DMS114 treated with DMSO at 0.1 percent for 48 hours (cell line): ENCODE measurements around the gene LRRC26.
A peak's percentile ranks its signal among the peaks of the same experiment; 100 is the strongest.

Experiments
- DNase-seq: peaks from one replicate; lab custom pipeline; 2025; ENCODE audit not compliant: unreplicated experiment; lab: John Stamatoyannopoulos, UW

Gene LRRC26

DNA sequence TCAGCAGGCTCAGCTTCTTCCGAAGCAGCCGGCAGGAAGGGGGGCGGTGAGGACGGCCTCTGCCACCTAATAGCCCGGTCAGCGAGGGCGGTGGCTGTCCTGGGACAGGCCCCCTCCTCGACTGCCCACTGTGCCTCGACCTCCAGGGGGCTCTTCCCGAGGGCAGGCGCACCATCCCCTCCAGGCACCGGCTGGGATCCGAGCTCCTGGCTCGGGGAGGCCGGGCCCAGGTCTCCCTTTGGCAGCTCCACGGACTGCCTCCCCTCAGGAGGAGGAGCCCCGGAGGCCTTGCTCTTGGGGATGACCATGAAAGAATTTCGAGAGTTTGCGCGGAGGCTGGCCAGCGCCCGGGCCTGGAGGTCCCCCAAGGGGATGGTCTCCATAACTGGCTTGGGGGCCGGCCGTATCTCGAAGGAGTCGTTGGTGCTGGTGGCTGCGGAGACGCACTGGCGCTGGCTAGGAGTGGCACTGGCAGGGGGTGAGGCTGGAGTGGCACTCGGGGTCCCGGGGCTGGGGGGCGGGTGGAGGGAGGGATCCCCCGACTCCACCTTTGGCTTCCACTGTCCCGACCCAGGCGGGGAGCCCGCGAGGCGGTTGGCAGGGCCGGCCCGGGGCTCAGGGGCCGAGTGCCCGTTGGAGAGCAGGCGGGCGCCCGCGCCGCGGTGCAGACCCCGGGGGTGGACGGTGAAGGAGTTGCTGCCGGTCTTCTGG lies 29.7 kb upstream of the LRRC26 start:
- DNase-seq, result no peak

DNA sequence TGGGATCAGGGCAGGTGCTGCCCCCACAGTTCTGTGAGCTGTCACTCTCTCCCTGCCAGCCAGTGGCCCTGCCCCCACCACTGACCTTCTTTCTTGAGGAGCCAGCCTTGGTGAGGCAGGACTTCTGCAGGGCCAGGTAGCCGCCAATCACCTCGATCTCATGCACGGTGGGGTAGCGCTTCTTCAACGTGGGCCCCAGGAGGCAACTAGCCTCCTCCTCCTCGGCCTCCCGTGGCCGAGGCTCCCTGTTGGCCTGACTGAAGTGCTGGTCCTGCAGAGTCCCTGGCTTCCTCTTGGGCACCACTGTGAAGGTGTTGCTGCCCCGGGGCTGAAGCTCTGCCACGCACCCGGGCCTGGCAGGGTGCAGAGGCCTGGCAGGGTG lies 29.0 kb upstream of the LRRC26 start:
- no peak for DNase-seq

DNA sequence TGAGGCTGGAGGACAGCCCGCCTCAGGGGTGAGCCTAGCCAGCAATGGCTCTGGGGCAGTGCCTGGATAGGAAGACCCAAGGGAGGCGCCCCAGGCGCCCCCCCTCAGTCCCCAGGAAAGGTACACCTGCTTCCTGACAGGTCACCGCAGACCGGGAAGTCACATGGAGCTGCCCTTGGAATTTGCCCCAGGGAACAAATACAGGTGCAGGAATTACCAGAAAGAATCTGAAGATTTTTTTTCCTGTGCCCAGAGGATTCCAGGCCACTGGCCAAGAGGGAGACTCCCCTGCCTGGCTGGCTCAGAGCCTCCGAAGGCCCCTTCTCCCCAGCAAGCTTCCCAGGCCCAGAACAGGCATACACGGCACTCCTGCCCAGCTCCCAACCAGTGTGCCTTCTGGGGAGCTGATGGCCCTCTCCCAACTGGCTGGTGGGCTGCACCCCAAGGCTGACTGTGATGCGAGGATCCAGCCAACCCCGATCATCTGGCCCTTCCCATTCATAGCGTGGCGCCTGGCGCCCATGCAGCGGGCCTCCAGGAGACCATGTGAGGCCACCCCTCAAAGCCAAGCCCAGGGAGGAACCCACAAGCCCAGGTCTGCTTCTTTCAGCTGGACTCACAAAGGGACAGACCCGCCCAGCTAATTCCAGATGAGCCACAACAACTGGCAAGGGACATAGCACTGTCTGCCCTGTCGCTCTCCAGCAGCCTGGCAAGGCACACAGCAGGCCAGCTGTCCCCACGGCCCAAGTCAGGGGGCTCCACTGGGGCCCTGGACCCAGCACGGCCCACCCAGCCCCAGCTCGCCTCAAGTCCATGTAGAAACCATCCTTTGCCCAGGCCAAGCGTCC lies 28.4 kb upstream of the LRRC26 start:
- no peak for DNase-seq

DNA sequence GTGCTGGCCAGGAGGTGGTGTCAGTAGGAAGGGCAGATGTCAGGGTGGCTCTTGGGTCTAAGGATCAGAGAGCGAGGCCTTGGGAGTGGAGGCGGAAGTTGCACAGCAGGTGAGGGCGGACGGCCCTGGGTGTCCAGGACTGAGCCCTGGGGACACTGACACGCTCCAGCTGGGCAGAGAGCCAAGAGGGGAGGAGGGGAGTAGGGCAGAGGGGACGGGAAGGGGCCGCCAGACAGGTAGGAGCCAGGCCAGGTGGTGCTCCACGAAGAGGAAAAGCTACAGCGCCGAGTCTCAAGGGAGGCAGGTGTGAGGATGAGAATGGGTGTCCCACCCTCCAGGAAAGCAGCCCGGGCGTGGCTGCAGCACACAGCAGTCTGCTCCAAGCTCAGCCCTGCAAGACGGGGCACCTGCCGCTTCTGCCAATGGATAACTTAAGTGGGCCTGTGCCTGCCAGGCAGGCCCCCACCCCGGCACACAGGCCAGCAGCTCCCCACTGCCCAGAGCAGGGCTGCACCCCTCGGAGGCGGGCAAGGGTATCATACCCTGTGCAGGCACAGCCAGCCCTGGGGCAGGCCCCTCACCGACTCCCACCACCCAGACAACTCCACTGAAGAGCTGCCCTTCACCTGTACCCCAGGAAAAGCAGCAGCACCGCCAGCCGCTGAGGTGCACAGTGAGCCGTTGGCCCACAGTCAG lies 25.8 kb upstream of the LRRC26 start:
- no peak for DNase-seq

DNA sequence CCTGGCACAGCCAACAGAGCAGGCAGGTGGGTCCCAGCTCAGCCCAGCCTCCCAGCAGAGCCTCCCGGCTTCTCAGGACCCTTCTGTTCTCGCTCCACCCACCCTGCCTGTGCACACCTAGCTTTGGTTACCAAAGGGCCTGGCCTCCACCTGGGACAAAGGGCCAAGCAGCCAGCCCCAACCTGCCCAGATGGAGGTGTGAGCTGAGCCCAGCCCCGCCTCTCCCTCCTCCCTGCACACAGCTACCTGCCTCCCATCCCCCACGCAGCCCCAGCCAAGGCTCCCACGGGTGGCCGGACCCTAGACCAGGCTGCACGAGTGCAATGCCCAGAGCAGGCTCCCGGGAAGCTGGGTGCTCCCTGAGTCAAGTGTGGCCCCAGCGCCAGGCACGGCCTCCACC lies 25.1 kb upstream of the LRRC26 start:
- no peak for DNase-seq

DNA sequence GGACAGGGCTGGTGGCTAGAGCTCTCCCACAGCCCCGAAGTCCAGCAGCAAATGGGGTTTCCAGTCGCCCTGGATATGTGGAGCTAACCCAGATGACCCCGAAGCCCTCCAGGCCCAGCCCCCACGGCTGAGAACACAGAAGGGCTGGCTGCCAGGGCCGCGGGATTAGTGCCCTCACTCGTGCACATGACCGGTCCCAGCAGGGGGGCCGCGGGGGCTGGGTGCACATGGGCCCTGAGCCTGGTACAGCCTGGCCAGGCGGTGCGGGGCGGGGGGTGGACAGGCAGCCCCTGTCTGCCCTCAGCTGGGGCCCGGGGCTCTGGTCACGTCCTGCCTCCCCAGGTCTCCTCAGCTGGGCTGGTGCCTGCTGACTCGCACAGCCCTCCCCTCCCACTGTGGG lies 24.5 kb upstream of the LRRC26 start:
- DNase-seq, result no peak

DNA sequence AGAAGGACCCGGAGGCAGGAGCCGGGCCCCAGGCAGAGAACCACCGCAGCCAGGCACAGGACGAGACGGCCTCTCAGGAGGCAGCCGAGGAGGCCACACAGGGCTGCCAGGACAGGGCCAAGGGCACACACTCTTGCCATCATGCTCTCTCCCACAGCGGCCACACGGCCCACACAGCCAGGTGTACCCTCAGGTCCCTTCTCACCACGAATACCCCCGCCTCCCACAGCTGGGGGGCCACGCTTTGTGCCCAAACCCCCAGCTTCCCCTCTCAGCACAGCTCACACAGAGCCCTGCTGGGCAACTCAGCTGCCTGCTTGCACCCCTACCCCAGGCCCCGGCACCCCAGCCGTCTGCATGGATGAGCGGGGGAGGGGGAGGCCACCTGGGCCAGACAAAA lies 23.9 kb upstream of the LRRC26 start:
- no peak for DNase-seq

DNA sequence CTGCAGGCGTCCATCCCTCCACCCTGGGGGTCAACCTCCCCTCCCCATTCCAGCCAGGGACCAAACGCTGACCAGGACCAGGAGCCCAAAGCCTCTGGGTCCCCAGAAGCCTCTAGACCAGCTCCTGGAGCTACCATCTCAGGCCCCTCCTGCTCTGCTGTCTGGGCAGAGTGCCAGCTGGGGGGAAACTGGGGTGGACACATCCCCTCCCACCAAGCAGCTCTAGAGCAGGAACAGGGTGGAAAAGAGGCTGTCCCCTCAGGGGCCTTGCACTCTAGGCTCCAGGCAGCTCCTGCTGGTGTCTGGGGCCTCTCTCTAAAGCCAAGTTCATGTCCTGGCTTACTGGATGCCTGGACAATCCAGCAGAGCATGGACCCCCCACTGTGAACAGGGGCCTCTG lies 23.0 kb upstream of the LRRC26 start:
- DNase-seq, result no peak

DNA sequence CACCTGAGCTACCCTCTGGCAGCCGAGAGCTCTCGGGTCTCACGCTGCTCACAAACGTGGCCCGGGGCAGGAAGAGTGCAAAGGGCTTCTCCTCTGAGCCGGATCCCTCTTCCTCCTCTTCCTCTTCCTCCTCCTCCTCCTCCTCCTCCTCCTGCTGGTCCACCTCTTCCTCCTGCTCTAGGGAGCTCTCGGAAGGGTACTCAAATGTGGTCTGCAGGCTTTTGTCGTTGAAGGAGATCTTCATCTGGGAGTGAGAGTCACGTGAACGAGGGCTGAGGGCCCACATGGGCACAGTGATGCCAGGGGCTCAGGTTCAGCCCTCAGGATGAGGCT lies 22.6 kb upstream of the LRRC26 start:
- DNase-seq, result no peak

DNA sequence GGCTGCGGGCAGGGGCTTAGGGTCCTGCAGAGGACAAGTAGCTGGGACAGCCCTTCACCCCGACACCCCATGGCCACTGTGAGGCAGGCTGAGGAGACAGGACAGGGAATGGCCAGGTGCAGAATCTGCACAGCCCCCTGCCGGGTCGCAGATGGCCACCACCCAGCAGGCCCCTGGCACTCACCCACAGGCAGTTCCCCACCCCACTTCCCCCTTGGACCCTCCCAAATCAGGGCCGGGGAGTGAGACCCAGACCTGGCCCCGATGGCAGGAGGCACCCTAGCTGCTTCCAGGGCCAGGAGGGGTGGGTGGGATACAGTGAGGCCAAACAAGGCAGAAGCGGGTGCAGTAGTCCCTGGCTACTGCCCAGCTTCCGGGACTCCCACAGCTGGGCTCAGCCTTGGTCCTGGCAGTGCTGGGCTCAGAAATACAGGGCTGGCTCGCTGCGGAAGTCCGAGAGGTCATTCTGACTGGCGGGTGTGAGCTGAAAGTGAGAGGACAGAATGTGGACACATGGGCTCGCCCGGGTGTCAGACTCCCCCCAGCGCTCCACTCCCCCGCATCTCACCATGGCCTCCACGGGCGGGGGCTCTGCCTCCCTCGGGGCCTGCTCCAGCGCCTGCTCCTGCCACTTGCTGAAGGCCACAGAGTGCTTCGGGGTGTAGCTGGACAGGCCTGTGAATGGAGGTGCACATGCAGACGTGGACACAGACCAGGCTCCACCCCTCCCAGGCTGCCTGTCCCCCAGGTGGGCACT lies 22.0 kb upstream of the LRRC26 start:
- DNase-seq, result no peak

DNA sequence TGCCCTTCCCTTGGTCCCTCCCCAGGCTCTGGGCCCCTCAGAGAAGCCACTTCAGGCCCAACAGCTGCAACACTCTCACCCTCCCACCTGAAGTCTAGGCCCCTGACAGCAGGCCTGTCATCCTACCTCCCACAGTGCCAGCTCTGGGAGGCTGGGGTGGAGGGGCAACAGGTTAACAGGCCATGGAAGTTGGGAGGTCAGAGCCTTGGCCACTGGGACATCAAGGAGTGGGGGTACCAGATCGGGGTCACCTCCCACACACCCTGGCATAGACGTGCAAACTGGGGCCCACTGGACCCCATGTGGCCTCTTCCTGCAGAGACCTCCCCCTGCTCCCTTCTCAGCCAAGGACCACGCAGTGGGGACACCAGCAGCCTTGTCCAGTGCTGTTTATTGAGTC lies 21.4 kb upstream of the LRRC26 start:
- no peak for DNase-seq

DNA sequence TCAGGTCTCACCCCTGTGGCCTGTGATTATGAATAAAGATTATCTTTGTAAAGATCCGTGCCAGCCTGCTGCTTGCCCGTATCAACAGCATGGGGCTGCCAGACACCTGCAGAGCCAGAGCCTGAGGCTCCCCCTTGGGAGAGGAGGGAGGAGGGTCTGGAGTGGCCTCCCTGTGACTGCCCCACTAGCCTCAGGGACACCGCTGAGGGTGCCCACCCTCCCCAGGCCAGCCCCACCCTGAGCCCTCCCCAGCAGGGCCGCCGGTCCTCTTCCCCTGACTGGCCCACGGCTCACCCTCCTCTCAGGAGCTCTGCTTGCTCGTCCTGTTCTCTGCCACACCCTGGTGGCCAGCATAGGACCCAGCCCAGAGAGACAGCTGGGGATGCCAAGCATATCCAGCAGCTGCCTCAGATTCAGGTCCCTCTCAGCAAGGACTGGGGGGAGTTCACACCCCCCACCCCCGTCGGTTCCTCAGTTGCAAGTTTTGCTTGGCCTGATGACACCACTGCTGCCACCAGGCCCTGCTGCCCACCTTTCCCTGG lies 20.5 kb upstream of the LRRC26 start:
- DNase-seq, result no peak

DNA sequence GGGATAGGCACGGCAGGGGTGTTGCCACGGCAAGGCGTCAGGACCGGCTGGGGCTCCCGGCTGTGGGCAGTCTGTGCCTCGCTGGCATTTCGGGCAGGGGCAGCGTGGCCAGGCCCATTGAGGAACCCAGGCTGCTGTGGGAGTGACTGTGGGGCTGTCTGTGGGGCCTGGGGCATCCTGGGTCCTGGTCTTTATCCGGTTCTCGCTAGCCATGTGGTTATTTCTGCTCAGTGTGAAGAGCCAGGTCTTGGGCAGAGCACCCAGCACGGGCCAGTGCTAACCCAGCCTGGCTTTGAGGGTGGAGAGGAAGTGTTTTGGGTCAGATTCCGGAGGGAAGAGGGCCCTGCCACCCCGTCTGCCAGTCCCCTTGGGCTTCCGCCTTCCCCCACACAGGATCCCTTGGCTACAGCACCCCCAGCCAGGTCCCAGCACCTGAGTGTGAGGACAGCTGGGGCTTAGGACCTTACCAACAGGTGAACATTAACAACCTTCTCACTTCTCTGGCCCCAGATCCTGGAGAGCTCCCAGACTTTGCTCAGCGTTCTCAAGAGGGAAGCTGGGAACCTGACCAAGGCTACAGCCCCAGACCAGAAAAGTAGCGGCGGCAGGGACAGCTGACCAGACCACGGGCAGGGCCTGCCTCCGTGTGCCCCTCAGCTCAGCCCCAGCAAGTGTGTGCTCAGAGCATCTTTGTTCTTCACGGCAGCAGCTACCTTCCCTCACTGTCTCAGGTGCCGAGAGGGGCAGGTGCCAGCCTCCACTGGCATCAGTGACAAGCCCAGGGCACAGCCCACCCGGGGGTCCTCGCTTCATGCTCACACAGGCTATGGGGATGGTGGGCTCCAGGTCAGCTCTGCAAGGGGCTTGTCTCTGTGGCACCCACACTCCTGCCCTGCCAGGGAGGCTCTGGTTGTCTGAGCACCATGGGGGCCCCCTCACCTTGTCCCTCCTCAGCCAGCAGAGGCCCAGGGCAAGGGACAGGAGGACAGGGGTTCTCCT lies 19.7 kb upstream of the LRRC26 start:
- DNase-seq, result no peak

DNA sequence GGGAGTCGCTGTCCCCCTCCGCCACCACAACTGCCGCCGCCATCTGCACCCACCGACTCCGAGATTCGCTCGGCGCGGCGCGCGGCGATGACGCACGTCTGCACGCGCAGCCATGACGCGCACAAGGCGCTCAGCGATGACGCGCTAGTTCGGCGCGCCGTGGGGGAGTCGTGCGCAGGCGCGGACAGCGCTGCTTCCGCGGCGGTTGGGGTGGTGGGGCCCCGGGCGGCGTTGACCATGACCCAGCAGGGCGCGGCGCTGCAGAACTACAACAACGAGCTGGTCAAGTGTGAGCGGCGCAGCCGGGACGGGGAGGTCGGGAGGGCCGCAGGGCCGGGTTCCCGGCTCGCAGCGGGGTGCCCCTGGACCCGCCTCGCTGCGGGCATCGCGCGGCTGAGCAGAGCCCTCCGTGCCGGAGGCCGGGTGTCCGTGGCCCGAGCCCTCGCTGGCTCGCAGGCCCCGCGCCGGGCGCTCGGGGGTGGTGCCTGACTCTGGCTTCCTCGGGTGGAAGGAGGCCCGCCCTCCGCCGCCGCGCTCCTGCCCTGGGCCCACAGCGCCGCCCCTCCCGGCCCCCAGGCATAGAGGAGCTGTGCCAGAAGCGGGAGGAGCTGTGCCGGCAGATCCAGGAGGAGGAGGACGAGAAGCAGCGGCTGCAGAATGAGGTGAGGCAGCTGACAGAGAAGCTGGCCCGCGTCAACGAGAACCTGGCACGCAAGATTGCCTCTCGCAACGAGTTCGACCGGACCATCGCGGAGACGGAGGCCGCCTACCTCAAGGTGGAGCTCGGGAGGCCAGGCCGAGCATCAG lies 18.8 kb upstream of the LRRC26 start, which contains the start of the genes ANAPC2 and SSNA1:
Gene ANAPC2 (minus strand): TSS at position 71 of the 807 bp plus-strand sequence. CDS start 28 bp downstream, at position 43.
Gene SSNA1 (plus strand): TSS at position 187 of the 807 bp plus-strand sequence. CDS start 51 bp downstream, at position 238.
- peak; percentile 61 for DNase-seq

DNA sequence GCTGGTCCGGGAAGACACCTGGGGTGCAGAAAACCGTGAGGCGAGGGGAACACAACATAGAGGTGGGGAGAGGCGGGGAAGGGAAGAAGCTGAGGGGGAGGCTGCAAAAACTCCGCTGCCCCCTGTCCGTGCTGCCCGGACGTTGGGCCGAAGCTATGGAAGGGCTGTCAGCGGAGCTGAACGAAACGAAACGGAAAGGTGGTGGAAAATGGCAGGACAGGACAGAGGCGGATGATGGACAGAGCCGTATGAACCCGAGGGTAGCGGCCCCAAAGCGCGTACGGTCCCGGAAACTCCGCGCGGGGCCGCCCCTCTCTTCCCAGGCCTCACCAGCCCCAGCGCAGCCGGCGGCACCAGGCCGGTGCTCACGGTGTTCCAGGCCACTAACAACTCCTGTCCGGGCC lies 18.2 kb upstream of the LRRC26 start:
- DNase-seq, result no peak

DNA sequence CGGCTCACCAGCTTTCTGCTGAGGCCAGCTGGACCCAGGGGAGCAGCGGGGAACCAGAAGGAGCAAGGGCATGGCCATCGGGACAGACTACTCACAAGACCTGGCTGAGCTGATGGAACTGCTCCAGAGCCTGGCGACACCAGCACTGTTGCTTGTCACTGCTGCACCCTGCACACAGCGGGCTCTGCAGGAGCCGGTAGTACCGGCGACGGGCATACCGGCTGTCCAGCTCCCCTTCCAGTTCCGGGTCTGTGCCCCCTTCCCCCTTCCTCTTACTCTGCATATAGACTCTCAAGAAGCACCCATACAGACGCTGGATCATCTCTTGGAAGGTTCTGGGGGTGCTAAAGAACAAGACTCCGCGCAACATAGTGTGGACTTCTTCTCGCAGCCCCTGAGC lies 17.5 kb upstream of the LRRC26 start:
- DNase-seq, result no peak

DNA sequence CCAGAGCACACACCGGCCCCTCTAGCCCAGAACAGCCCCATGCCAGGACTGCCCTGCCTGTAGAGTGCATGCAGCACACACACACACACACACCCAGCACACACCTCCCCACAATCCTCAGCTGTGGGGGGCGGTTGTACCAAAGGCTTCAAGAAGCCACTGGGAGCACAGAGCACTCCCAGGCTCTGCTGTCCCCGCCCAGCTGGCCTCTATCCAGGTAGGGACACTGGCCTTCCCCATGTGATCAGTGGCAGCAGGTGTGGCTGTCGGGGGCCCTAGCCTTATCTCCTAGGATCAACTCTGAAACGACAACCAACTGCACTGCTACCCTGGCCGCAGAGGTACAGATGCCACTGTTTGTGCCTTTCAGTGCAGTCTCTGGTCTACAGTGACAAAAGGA lies 16.5 kb upstream of the LRRC26 start:
- DNase-seq, result no peak

DNA sequence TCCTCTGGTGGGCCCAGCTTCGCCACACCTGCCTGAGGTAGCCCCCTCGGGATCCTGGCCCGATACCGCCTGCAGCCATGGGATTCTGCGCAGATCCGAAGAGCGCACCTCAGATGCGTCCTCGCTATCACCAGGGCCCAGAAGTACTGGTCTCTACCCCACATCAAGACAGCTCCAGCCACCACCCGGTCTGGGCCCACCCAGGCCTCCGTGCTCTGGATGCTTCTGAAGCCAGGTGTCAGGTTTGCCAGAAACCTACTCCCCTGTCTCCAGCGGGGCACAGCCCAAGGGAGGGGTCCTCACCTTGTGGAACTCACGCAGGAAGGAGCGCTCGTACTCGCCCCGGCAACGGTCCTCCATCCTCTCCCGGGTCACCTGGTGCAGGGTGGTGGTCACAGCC lies 16.1 kb upstream of the LRRC26 start:
- DNase-seq, result no peak
